Activated CD8-positive, alpha-beta memory T cell treated with anti-CD3 and anti-CD28 coated beads for 48 hours (primary cell): Measurements from ENCODE around the gene AK6.
A peak's percentile ranks its signal among the peaks of the same experiment; 100 is the strongest.
"Not testable (repeated sequence)": the region's sequence is repeated elsewhere in the genome, so short reads cannot be mapped to it uniquely, and the experiment has no call there.

Experiments
- DNase-seq, 3 experiments: peaks; one replicate each; pipeline ENCODE4 v3.0.0-alpha.2; 2020; ENCODE audit warnings: low read depth in 2 of 3, low spot score in 2 of 3

Gene AK6

GRCh38 chr5:69369340-69370121, at the start of gene AK6, which contains the start of the genes RAD17 and TAF9:
Gene AK6, minus strand, starts transcription at chr5:69369520. Its CDS starts 30 bp downstream, at chr5:69369490.
Gene RAD17, plus strand, starts transcription at chr5:69369818. Its CDS starts 2,391 bp downstream, at chr5:69372209.
Gene TAF9, minus strand, starts transcription at chr5:69369520. Its CDS starts 3,783 bp downstream, at chr5:69365737.
- peak; percentile 86 to 88 (median 86) for DNase-seq

GRCh38 chr5:69418554-69418953, 49.2 kb upstream of the AK6 start:
- no peak for DNase-seq

- DNase-seq, result no peak
These were observed 47.4 kb upstream of the AK6 start for GRCh38 chr5:69416699-69417098.

GRCh38 chr5:69416180-69416579, 46.9 kb upstream of the AK6 start:
- DNase-seq, result no peak

GRCh38 chr5:69415584-69415958, 46.3 kb upstream of the AK6 start:
- no peak for DNase-seq

GRCh38 chr5:69414885-69415583, 45.7 kb upstream of the AK6 start, which contains the start of gene MARVELD2:
Gene MARVELD2, plus strand, starts transcription at chr5:69415116. Its CDS starts 4,270 bp downstream, at chr5:69419386.
- DNase-seq, result peak in 1 of 3 experiments; percentile 2

- DNase-seq, result no peak
These were observed 35.5 kb upstream of the AK6 start for GRCh38 chr5:69404659-69405330.

- no peak for DNase-seq
These were observed 9.1 kb upstream of the AK6 start for GRCh38 chr5:69378376-69378775.

- no peak for DNase-seq
These were observed 5.7 kb upstream of the AK6 start for GRCh38 chr5:69374911-69375446.

GRCh38 chr5:69372394-69372793, 3.1 kb upstream of the AK6 start:
- no peak for DNase-seq

GRCh38 chr5:69370335-69370734, 1.0 kb upstream of the AK6 start:
- not testable (repeated sequence) for DNase-seq

GRCh38 chr5:69368458-69369339, 621 bp downstream of the AK6 start:
- no peak for DNase-seq

GRCh38 chr5:69367697-69368279, 1.5 kb downstream of the AK6 start:
- no peak for DNase-seq

- no peak for DNase-seq
These were observed 4.5 kb downstream of the AK6 start for GRCh38 chr5:69364850-69365249.

GRCh38 chr5:69364414-69364813, 4.9 kb downstream of the AK6 start:
- no peak for DNase-seq

- no peak for DNase-seq
These were observed 8.9 kb downstream of the AK6 start for GRCh38 chr5:69360442-69360841.

GRCh38 chr5:69359699-69360098, 9.6 kb downstream of the AK6 start:
- no peak for DNase-seq

GRCh38 chr5:69350664-69351063, 18.7 kb downstream of the AK6 start:
- no peak for DNase-seq

GRCh38 chr5:69343083-69343482, 26.2 kb downstream of the AK6 start:
- DNase-seq, result no peak
